ENCODE results near the gene KATNB1. TPM values are rescaled to one million over a fixed set of nuclear protein-coding genes. Genes with fewer than 3 reads are reported as not detected.

The KATNB1 gene
- polyA plus RNA-seq, 2 of the 4 experiments (the other 2 are of a cell fraction) = 21.0 to 21.1 TPM

DNA sequence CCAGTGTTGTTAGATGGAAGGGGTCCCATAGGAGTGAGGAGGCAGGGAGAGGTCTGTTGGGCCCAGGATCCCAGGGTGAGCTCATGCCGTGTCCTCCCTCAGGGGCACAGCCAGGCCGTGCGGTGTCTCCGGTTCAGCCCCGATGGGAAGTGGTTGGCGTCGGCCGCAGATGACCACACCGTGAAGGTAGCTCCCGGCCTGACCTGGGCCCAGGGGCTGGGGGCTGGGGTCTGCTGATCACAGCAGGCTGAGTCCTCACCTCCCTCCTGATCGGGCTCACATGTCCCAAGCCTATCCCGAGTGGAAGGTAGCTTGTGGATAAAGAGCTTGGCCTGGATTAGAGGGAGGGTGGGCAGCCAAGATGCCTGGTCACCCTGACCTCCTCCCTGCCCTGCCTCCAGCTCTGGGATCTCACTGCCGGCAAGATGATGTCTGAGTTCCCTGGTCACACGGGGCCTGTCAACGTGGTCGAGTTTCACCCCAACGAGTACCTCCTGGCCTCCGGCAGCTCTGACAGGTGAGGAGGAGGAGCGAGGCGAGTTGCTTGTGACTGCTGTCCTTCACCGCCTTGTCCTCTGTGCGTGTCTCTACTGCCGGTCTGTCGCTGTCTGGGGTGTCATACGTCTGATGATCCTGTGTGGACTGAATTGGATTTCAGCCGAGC lies 16.1 kb downstream of the KATNB1 start:
- no peak for DNase-seq (ENCODE audit: low read depth in 1 of 2, low spot score in 1 of 2)
- peaks cover 23% of the 10 kb centered on the region for H3K4me1 ChIP-seq
- 88% methylated on average over 23 of the region's 26 CpGs for WGBS (ENCODE audit: missing lambda C conversion rate)
- no peak overlapping the region for H3K27ac ChIP-seq
- no peak for ATAC-seq
- ChIA-PET CTCF (interaction anchor here (0.9 to 2.3 kb wide), 7 partner anchors 9 to 175 kb away, joined by 3 to 14 read pairs (median 6); no protein-coding TSS in a partner anchor), POLR2A (no interaction called here)
- no peak overlapping the region for H3K4me3 ChIP-seq
- H3K9me3 ChIP-seq = no peaks in the 10 kb centered on the region
- no peak for FAIRE-seq
- no peak overlapping the region for H3K4me2 ChIP-seq
- TF ChIP-seq MAFK (IDR thresholded peaks at IDR 0.05; ENCODE audit: partially characterized antibody) (no peak), E2F6 (IDR thresholded peaks at IDR 0.05; ENCODE audit: borderline replicate concordance, low read depth) (no peak), KDM1A (IDR thresholded peaks at IDR 0.05; ENCODE audit: low read depth) (no peak), CEBPB (IDR thresholded peaks at IDR 0.05) (no peak), EP300 (IDR thresholded peaks at IDR 0.05) (no peak), FOSL2 (IDR thresholded peaks at IDR 0.05) (no peak), FOSL2 (CRISPR knock-in tag; IDR thresholded peaks at IDR 0.05) (no peak), RARB (CRISPR knock-in tag; IDR thresholded peaks at IDR 0.05) (no peak), HOXB5 (CRISPR knock-in tag; IDR thresholded peaks at IDR 0.05) (no peak)

DNA sequence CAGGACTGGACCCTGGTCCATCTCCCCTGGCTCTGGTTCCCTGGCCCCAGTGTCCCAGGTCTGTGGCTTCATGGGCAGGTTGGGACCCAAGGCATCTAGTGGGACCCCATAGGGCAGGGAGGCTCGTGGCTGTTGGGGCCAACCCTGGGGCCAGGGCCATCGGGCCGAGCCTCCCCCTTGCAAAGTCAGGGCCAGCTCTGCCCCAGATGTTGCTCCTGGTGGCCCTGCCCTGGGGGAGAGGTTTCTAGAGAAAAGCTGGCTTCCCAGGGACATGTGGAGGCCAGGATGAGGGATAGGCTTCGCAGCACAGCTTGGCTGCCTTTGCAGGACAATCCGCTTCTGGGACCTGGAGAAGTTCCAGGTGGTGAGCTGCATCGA lies 16.6 kb downstream of the KATNB1 start:
- FAIRE-seq (no peak), DNase-seq (ENCODE audit: low read depth in 1 of 2, low spot score in 1 of 2) (no peak), ATAC-seq (no peak)
- POLR2A ChIA-PET = no interaction called here
- H3K4me3 ChIP-seq = no peak overlapping the region
- peaks cover 28% of the 10 kb centered on the region for H3K4me1 ChIP-seq
- H3K9me3 ChIP-seq = no peaks in the 10 kb centered on the region
- no peak for TF ChIP-seq SMC3 (IDR thresholded peaks at IDR 0.05)
- no peak for TF ChIP-seq CEBPB (IDR thresholded peaks at IDR 0.05)
- no peak for TF ChIP-seq NPAS2 (CRISPR knock-in tag; IDR thresholded peaks at IDR 0.05; ENCODE audit: borderline replicate concordance)
- TF ChIP-seq HOXB5 (CRISPR knock-in tag; IDR thresholded peaks at IDR 0.05) = no peak
- no peak for TF ChIP-seq POLR2A (IDR thresholded peaks at IDR 0.05; ENCODE audit: low read length)
- TF ChIP-seq, protein P1, sequence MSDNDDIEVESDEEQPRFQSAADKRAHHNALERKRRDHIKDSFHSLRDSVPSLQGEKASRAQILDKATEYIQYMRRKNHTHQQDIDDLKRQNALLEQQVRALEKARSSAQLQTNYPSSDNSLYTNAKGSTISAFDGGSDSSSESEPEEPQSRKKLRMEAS (IDR thresholded peaks at IDR 0.05) = no peak
- no peak for TF ChIP-seq RCOR1 (IDR thresholded peaks at IDR 0.05; ENCODE audit: low read depth, low read length)
- TF ChIP-seq JUN (IDR thresholded peaks at IDR 0.05) = no peak
- no peak for TF ChIP-seq CTCF (IDR thresholded peaks at IDR 0.05)
- TF ChIP-seq BHLHE40 (IDR thresholded peaks at IDR 0.05; ENCODE audit: low read depth, low read length) = no peak
- TF ChIP-seq JUNB (IDR thresholded peaks at IDR 0.05) = no peak
- no peak for TF ChIP-seq TP53 (CRISPR knock-in tag; IDR thresholded peaks at IDR 0.05)
- no peak for TF ChIP-seq NR3C1 (IDR thresholded peaks at IDR 0.05)
- TF ChIP-seq, protein P2, sequence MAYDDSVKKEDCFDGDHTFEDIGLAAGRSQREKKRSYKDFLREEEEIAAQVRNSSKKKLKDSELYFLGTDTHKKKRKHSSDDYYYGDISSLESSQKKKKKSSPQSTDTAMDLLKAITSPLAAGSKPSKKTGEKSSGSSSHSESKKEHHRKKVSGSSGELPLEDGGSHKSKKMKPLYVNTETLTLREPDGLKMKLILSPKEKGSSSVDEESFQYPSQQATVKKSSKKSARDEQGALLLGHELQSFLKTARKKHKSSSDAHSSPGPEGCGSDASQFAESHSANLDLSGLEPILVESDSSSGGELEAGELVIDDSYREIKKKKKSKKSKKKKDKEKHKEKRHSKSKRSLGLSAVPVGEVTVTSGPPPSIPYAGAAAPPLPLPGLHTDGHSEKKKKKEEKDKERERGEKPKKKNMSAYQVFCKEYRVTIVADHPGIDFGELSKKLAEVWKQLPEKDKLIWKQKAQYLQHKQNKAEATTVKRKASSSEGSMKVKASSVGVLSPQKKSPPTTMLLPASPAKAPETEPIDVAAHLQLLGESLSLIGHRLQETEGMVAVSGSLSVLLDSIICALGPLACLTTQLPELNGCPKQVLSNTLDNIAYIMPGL (CRISPR knock-in tag; IDR thresholded peaks at IDR 0.05; ENCODE audit: borderline replicate concordance) = no peak
- no peak for TF ChIP-seq CBX8 (IDR thresholded peaks at IDR 0.05)
- no peak for TF ChIP-seq RARB (CRISPR knock-in tag; IDR thresholded peaks at IDR 0.05)
- TF ChIP-seq ATOH8 (CRISPR knock-in tag; IDR thresholded peaks at IDR 0.05; ENCODE audit: low read depth) = no peak
- TF ChIP-seq, protein P3, sequence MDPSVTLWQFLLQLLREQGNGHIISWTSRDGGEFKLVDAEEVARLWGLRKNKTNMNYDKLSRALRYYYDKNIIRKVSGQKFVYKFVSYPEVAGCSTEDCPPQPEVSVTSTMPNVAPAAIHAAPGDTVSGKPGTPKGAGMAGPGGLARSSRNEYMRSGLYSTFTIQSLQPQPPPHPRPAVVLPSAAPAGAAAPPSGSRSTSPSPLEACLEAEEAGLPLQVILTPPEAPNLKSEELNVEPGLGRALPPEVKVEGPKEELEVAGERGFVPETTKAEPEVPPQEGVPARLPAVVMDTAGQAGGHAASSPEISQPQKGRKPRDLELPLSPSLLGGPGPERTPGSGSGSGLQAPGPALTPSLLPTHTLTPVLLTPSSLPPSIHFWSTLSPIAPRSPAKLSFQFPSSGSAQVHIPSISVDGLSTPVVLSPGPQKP (IDR thresholded peaks at IDR 0.05; ENCODE audit: low read depth, low read length) = no peak
- TF ChIP-seq, protein P4, sequence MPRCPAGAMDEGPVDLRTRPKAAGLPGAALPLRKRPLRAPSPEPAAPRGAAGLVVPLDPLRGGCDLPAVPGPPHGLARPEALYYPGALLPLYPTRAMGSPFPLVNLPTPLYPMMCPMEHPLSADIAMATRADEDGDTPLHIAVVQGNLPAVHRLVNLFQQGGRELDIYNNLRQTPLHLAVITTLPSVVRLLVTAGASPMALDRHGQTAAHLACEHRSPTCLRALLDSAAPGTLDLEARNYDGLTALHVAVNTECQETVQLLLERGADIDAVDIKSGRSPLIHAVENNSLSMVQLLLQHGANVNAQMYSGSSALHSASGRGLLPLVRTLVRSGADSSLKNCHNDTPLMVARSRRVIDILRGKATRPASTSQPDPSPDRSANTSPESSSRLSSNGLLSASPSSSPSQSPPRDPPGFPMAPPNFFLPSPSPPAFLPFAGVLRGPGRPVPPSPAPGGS (IDR thresholded peaks at IDR 0.05) = no peak
- CTCF ChIA-PET = interaction anchor here (0.9 to 2.3 kb wide), 6 partner anchors 11 to 176 kb away, joined by 4 to 14 read pairs (median 6); no protein-coding TSS in a partner anchor
- H3K27ac ChIP-seq = no peak overlapping the region
- WGBS (ENCODE audit: missing lambda C conversion rate) = 89% methylated on average over 5 of the region's 6 CpGs
- H3K4me2 ChIP-seq = no peak overlapping the region

Data from A549 (cell line).